ENCODE data around the gene EEPD1.

The EEPD1 gene

GRCh38 chr7:36190447-36191291 is 37.6 kb downstream of the EEPD1 start:
- no peak for DNase-seq (ENCODE audit: low read depth)

DNA sequence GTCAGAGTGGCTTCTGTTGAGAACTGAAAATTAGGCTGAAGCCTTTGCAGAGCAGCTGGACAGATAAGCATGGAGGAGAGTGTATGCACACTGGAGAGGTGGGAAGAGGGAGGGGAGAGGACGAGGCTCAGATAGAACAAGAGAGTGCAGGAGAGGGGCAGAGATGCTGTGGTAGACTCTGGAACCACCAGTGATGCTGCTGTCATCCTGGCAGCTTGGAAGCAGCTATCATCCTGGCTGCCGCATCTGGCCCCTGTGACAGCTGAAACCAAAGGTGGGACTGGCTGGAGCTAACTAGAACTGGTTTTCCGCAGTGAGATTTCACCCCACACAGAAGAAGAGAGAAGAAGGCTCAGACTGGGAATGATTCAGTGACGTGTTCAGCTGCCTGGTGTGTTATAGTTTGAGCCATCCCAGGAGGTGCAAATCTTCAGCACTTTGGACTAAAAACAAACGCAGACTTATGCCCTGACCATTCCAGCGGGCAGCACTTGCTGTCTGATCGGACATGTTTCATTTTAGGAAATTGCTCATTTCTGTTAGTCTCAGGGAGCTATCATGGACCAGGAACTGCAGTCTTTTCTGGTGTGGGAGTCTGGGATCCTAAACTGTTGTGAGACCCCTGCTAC is 38.4 kb downstream of the EEPD1 start:
- DNase-seq (ENCODE audit: low read depth) = no peak

GRCh38 chr7:36192053-36192824 is 39.2 kb downstream of the EEPD1 start:
- DNase-seq (ENCODE audit: low read depth) = peak; percentile 13

DNA sequence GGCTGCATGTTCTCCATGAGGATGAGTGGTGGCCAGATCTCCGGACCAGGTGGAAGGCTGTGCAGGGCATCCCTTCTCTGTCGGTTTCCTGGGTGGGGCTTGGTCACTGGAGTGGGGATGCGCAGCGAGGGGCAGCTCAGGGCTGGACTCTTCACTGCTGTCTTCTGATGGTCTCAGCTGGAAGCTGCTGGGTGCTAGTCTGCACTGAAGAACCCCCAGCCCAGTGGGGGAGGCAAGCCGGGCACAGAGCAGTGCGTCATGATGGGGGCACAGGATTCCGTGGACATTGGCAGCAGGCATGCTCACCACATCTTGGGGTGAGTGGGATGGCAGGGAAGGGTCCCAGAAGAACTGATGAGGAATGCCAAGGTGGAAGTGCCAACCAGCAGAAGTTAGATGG is 39.8 kb downstream of the EEPD1 start:
- no peak for DNase-seq (ENCODE audit: low read depth)

DNA sequence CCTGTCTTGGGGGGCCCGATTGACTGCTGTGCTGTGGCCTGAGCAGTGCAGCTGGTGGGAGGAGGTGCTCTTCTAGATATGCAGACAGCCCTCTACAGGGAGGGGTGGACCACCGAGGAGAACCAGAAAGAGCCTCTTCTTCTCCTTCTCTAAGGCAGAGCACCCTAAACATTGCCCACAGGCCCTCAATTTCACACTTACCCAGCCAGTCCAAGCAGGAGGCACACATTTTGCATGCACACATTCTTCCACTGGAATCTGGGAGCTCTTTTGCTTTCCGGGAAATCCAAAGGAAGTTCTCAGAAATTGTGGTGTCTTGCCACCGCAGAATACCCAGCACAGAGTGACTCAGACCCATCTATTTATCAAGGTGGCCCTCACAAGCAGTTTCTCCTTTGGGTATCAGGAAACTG is 45.8 kb downstream of the EEPD1 start:
- DNase-seq (ENCODE audit: low read depth) = no peak

DNA sequence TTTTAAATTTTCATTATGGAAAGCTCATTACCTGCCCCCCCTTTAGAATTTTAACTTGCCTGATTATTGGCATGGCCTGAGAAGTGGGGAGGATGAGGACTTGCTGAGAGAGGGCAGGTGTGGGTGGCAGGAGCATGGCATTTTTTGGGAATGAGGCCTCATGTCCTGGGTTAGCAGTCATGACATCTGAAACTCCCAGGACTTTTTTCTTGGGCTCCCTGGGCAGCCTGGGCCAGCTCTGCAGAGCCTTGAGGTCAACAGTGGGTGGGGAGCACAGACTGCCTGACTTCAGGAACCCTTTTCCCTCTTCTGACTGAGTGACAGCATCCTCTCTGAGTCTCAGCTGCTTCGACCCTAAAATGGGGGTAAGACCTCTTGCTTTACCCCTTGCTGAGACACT is 46.3 kb downstream of the EEPD1 start:
- DNase-seq (ENCODE audit: low read depth) = no peak

- DNase-seq (ENCODE audit: low read depth) = no peak
These were observed 48.2 kb downstream of the EEPD1 start for GRCh38 chr7:36201122-36201723.

DNA sequence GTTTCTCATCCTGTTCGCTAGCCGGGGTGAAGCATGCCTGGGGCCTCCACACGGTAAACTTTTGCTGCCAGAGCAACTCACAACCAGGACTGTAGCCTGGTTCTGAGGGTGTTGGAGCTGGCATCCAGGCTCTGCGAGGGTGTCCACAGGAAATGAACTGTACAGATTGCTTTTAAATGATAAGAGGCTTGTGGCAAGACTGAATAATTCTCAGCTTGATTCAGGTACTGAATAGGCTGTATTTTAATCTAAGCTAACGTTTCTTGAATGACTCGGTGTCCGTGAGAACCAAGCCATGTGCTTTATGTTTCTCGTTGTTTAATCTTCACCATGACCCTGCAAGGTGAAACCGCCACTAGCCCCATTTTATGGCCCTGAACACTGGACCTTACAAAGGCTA is 49.3 kb downstream of the EEPD1 start:
- DNase-seq (ENCODE audit: low read depth) = no peak

GRCh38 chr7:36203071-36203790 is 50.2 kb downstream of the EEPD1 start:
- DNase-seq (ENCODE audit: low read depth) = no peak

GRCh38 chr7:36204044-36204663 is 51.1 kb downstream of the EEPD1 start:
- no peak for DNase-seq (ENCODE audit: low read depth)

DNA sequence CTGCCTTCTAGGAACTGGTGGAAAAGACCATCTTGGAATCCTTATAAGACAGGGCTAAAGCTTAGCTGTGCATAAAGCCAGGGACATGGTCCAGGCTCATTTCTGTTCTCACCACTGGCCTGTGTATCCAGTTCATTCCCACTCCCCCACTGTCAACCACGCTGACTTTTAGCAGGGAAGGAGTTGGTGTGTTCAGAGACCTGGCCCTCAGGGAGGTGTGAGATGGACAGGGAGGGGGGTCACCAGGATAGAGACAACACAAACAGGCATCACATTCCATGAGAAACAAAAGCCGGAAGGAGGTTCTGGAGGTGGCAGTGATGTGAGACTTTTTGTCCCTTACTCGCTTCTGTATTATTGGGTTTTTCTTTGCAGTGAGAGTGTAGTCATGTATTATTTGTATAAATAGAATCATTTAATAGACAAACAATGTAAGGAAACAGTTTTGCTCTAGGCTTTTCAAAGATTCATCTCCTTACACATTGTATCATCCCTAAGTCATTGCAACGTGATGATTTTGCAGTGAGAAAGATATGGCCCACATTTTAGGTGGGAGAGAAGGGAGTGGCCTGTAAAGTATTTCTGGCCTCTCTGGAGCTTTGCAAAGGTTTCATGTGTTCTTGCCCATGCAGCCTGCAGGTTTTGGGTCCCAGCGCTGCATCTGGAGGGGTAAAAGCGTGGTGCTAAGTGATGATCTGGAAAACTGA is 52.0 kb downstream of the EEPD1 start:
- DNase-seq (ENCODE audit: low read depth) = no peak

DNA sequence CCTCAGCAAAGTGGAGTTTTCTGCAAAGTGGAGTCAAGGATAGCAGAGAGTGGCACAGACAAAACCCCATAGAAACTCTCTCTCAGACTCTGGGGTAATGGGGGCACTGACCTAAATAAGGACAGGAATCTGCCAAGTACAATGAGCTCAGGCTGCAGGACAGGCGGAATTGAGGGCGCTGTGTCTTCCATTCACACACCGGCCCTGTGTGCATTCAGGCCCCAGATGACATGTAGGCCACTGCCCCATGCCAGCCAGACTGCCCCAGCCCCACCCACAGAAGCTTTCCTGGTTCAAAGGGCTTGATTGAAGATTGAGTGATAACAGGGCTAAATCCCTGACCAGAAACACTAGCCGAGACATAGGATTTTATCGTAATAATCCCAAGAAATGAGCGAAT is 52.7 kb downstream of the EEPD1 start:
- no peak for DNase-seq (ENCODE audit: low read depth)

DNA sequence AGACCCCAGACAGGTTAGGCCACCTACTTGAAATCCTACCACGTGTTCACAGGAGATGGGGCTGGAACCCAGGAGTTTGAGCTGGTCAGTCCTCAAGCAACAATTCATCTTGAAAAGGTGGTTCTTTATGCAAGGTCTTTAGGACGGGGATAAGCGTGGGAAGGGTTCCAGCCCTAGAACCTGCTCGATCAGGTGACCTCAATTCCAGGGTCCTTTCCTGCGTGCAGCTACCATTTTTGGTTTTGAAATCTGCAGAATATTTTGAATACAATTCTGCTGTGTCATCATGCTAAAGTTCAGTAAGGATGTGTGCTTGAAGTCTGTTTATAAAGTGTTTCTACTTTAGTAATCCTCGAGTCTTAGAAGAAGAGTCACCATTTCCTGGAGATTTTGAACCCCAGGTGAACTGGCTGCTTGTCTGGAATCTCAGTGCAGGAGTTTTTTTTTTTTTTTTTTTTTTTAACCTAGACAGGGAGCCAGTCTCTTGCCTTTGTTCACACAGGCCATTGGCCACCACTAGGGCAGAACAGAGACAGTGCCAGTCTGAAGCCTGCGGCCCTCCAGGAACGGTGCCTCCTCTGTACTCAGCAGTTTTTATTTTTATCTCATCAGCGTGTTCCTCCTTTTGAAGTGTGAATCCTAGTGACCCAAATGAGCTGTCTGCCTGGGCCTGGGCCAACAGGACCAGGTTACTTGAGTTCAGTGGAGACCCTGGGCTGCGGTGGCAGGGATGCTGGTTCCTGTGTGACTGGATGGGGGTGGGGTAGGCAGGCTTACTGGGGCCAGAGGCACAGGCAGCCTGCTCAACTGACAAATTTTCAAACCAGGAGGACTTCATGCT is 54.6 kb downstream of the EEPD1 start:
- DNase-seq (ENCODE audit: low read depth) = no peak

DNA sequence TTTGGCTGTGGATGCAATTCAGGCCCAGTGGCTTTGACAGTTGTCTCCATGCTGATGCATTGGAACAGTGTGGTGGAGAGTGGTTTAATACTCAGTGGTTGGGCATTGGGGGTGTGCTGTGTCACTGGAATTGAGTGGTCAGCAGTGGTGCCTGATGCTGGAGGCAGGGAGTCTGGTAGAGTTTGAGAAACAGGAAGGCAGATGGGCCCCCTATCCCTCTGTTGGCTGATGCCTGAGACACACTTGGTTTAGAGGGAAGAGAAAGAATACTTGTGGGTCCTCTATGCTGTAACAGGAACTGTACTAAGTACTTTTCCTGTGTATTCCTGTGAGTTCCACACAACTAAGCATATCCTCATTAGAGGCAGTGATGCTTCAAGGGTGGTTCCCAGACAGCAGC is 55.4 kb downstream of the EEPD1 start:
- DNase-seq (ENCODE audit: low read depth) = no peak

DNA sequence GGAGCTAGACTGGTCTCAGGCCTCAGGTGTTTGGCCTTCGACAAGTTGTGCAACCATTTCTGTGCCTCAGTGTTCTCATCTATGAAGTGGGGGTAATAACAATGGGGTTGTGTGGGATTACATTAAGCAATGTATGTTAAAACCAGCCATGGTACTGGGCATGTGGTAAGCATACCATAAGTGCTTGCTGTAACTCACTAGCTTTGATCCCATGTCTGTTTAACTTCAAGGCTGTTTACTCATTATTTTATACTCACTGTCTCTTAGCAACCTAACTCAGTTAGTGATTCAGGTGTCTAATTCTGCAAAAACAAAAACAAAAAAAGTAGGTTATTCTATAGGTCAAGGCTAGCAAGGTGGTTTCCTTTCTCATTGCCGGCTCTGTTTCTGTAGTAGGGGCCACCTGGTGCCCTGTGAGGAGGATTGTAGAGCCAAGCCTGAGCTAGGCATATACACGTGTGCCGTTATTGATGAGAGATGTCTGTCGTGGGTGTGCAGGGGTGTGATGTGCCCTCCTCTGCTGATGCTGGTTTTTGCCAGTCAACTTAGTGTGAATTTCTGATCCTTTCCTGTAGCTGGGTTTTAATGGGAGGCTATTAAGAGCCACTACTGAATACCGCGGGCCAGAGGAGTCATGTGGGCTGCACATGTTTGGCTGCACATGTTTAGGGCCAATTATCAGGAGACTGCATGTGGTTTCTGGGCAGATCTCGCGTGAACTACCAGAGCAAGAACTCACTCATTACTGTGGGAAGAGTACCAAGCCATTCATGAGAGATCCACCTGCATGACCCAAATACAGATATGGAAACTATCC is 56.2 kb downstream of the EEPD1 start:
- no peak for DNase-seq (ENCODE audit: low read depth)

DNA sequence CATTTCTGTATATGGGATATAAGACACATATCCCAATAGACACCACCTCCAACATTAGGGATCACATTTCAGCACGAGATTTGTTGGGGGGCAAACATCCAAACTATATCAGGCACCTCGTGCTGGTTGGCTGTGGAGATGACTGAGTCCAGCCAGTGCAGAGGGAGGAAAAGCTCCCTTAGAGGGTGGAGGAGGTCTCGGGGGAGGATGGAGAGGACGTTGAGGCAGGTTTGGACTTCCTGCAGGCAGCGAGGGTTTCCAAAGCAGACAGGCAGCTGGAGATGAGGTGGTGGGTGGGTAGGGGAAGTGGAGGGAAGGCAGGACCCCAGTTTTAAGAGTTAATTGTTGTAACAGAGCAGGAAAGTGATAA is 56.7 kb downstream of the EEPD1 start:
- no peak for DNase-seq (ENCODE audit: low read depth)

DNA sequence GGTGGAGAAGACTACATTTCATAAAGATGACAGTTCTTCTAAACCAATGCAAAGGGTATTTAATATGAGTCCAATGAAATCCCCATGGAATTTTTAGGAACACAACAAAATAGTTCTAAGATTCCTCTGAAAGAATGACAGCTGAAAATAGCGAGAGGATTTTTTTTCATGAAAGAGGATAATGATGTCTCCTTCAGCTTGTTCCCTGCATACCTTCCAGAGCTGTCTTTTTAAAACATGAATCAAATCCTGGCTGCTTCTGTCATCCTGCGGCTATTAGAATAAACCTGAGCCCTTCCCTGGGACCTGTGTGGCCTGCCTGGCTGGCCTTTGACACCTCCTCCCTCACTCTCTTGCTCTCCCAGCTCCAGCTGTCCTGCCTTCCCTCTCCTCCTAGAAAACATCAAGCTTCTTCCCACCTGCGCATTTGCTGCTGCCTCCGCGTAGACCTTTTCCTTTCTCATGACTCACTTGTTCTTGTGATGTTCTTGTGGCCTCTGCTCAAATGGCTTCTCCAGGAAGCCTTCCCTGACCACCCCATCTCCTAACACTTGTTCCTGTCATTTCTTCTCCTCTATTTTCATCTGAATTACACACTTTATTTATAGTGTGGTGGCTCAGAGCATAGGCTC is 57.4 kb downstream of the EEPD1 start:
- DNase-seq (ENCODE audit: low read depth) = no peak

- DNase-seq (ENCODE audit: low read depth) = no peak
These were observed 61.8 kb downstream of the EEPD1 start for GRCh38 chr7:36214608-36215456.
